GM23338 (cell line): ENCODE measurements around the gene RTCA. TPM values are rescaled to one million over a fixed set of nuclear protein-coding genes. Genes with fewer than 3 reads are reported as not detected.

ENCODE experiments used
- ATAC-seq: fragments of 200-7000 bp; cut with Tn5 transposase; 3 replicates; pipeline ENCODE4 v1.9.1; 2020
- DNase-seq: peaks from one replicate; pipeline ENCODE4 v3.0.0-alpha.2; 2015; ENCODE audit warnings: low spot score
- H2AFZ ChIP-seq: fragments of 200-600 bp; sonication (generic); 2 replicates; pipeline ENCODE4 v1.8.0; 2016; ENCODE audit warnings: antibody characterized with exemption, mild to moderate bottlenecking, moderate library complexity
- H3F3A ChIP-seq: fragments of 200-600 bp; sonication (generic); replicated peaks from 2 replicates; pipeline ENCODE4 v1.8.0; 2017; ENCODE audit warnings: antibody characterized with exemption, mixed run types, low read depth
- H3K27ac ChIP-seq: fragments of 200-600 bp; sonication (generic); 2 replicates; pipeline ENCODE4 v1.6.1; 2016; ENCODE audit warnings: low read depth
- H3K27me3 ChIP-seq: fragments of 200-600 bp; sonication (generic); 2 replicates; pipeline ENCODE4 v1.8.0; 2016; ENCODE audit warnings: mild to moderate bottlenecking, mixed run types, moderate library complexity; ENCODE audit not compliant: insufficient read depth
- H3K36me3 ChIP-seq: fragments of 200-600 bp; sonication (generic); 2 replicates; pipeline ENCODE4 v1.8.0; 2016; ENCODE audit warnings: mild to moderate bottlenecking; ENCODE audit not compliant: insufficient read depth
- H3K4me1 ChIP-seq: fragments of 200-600 bp; sonication (generic); 2 replicates; pipeline ENCODE4 v1.8.0; 2016; ENCODE audit warnings: mild to moderate bottlenecking, moderate library complexity; ENCODE audit not compliant: insufficient read depth
- H3K4me2 ChIP-seq: fragments of 200-600 bp; sonication (generic); 2 replicates; pipeline ENCODE4 v1.7.1; 2017; ENCODE audit warnings: mixed run types
- H3K4me3 ChIP-seq: fragments of 200-600 bp; sonication (generic); 2 replicates; pipeline ENCODE4 v1.6.1; 2016; ENCODE audit warnings: mixed run types
- H3K79me2 ChIP-seq: fragments of 200-600 bp; sonication (generic); replicated peaks from 2 replicates; pipeline ENCODE4 v1.8.0; 2017; ENCODE audit warnings: mild to moderate bottlenecking; ENCODE audit not compliant: insufficient read depth
- H3K9me2 ChIP-seq: fragments of 200-600 bp; sonication (generic); 2 replicates; pipeline ENCODE4 v1.8.0; 2017; ENCODE audit not compliant: insufficient read depth
- H4K20me1 ChIP-seq: fragments of 200-600 bp; sonication (generic); replicated peaks from 2 replicates; pipeline ENCODE4 v1.8.0; 2017; ENCODE audit warnings: mild to moderate bottlenecking; ENCODE audit not compliant: insufficient read depth
- H3K27ac Mint-ChIP-seq: 2 replicates; pipeline ENCODE4 v1.8.0; 2020; ENCODE audit warnings: inconsistent platforms, mild to moderate bottlenecking, moderate library complexity, mixed read lengths
- H3K27me3 Mint-ChIP-seq: 3 replicates; pipeline ENCODE4 v1.8.0; 2022; ENCODE audit warnings: low read depth, mild to moderate bottlenecking, moderate library complexity, mixed read lengths, inconsistent platforms; ENCODE audit not compliant: insufficient read depth, poor library complexity
- H3K36me3 Mint-ChIP-seq: 3 replicates; pipeline ENCODE4 v1.8.0; 2021; ENCODE audit warnings: low read depth, mild to moderate bottlenecking, inconsistent platforms, moderate library complexity, mixed read lengths
- H3K4me1 Mint-ChIP-seq: 3 replicates; pipeline ENCODE4 v1.8.0; 2020; ENCODE audit warnings: mild to moderate bottlenecking, inconsistent platforms, mixed read lengths
- H3K4me3 Mint-ChIP-seq: 3 replicates; pipeline ENCODE4 v1.8.0; 2021; ENCODE audit warnings: moderate library complexity, mild to moderate bottlenecking, inconsistent platforms, mixed read lengths
- H3K9me3 Mint-ChIP-seq: 3 replicates; pipeline ENCODE4 v1.8.0; 2020; ENCODE audit warnings: moderate library complexity, mild to moderate bottlenecking, inconsistent platforms, mixed read lengths
- EZH2 ChIP-seq: fragments of 200-600 bp; sonication (generic); IDR thresholded peaks from one replicate; pipeline ENCODE4 v1.8.0; 2017; ENCODE audit warnings: antibody characterized with exemption, mild to moderate bottlenecking, low read depth; ENCODE audit not compliant: unreplicated experiment
- JUNB ChIP-seq: IDR thresholded peaks from one replicate; pipeline ENCODE4 v1.6.1; 2016; ENCODE audit warnings: antibody characterized with exemption; ENCODE audit not compliant: unreplicated experiment
- ZNF331 ChIP-seq: fragments of 250-450 bp; sonication (Bioruptor Pico); IDR thresholded peaks from 2 replicates; pipeline ENCODE4 v1.5.0; 2020; ENCODE audit warnings: low read depth, mild to moderate bottlenecking, moderate library complexity
- polyA plus RNA-seq: library from polyadenylated mRNA; unstranded; fragments of >200 nt; fragmentation: Nextera tagmentation; extraction: Ambion mirVana; gene quantifications from 2 replicates; pipeline ENCODE4 v1.2.1, GENCODE V29; 2016
- total RNA-seq: library from RNA; depleted of rRNA; stranded (reverse); fragments of >200 nt; shearing (Covaris generic); gene quantifications from 2 replicates; pipeline ENCODE4 v1.2.3, GENCODE V29; 2014
- TF ChIP-seq, protein P1 (sequence below): fragments of 250-450 bp; sonication (Bioruptor Pico); IDR thresholded peaks from 2 replicates; pipeline ENCODE4 v1.5.0; 2020; ENCODE audit warnings: mild to moderate bottlenecking, moderate library complexity
- TF ChIP-seq, protein P2 (sequence below): IDR thresholded peaks from 2 replicates; pipeline ENCODE4 v1.6.1; 2016; ENCODE audit warnings: antibody characterized with exemption
- TF ChIP-seq, protein P3 (sequence below): IDR thresholded peaks from one replicate; pipeline ENCODE4 v1.6.1; 2018; ENCODE audit warnings: antibody characterized with exemption; ENCODE audit not compliant: unreplicated experiment

RTCA gene
- total and polyA plus RNA-seq, 2 experiments from 2014 or later = 36.6 TPM

DNA sequence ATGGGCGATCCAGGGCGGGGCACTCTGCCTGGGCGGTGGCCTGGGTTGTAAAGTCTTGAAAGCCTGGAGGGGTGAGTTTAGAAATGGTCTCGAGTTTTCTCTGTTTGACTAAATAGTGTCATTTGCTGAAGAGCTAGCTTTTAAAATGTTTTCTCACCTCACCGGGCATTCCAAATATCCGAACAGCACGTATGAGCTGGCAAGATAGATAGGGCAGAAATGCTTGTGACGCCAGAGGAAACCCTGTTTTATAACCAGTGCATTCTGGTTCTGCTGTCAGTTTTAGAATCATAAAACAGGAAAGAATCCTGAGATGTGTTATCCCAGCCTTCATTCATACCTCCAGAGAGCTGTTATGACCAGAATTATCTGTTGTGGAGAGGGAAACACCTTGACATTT lies 725 bp downstream of the RTCA start:
- H3K4me1 ChIP-seq = peaks cover 6% of the 10 kb centered on the region
- H4K20me1 ChIP-seq = peaks cover 7% of the 10 kb centered on the region
- peaks cover 18% of the 10 kb centered on the region; the same call in 1 of the 2 replicates for H3K36me3 ChIP-seq
- DNase-seq (no peak), ATAC-seq (no peak)
- no peaks in the 10 kb centered on the region for H3K27me3 ChIP-seq
- peaks cover 5% of the 10 kb centered on the region; the same call in 2 of the 3 replicates for H3K4me1 Mint-ChIP-seq
- H3K4me3 Mint-ChIP-seq = peak overlapping the region; percentile 100
- peaks cover 19% of the 10 kb centered on the region for H3K79me2 ChIP-seq
- peaks cover 13% of the 10 kb centered on the region for H3K27me3 Mint-ChIP-seq
- H2AFZ ChIP-seq = peak overlapping the region; percentile 98
- H3F3A ChIP-seq = no peaks in the 10 kb centered on the region
- H3K9me2 ChIP-seq = no peaks in the 10 kb centered on the region
- H3K4me2 ChIP-seq = peak overlapping the region; percentile 97
- H3K4me3 ChIP-seq = peak overlapping the region; percentile 92
- peaks cover 65% of the 10 kb centered on the region for H3K36me3 Mint-ChIP-seq
- H3K27ac ChIP-seq = peak overlapping the region; percentile 91; the same call in 1 of the 2 replicates
- TF ChIP-seq, protein P1, sequence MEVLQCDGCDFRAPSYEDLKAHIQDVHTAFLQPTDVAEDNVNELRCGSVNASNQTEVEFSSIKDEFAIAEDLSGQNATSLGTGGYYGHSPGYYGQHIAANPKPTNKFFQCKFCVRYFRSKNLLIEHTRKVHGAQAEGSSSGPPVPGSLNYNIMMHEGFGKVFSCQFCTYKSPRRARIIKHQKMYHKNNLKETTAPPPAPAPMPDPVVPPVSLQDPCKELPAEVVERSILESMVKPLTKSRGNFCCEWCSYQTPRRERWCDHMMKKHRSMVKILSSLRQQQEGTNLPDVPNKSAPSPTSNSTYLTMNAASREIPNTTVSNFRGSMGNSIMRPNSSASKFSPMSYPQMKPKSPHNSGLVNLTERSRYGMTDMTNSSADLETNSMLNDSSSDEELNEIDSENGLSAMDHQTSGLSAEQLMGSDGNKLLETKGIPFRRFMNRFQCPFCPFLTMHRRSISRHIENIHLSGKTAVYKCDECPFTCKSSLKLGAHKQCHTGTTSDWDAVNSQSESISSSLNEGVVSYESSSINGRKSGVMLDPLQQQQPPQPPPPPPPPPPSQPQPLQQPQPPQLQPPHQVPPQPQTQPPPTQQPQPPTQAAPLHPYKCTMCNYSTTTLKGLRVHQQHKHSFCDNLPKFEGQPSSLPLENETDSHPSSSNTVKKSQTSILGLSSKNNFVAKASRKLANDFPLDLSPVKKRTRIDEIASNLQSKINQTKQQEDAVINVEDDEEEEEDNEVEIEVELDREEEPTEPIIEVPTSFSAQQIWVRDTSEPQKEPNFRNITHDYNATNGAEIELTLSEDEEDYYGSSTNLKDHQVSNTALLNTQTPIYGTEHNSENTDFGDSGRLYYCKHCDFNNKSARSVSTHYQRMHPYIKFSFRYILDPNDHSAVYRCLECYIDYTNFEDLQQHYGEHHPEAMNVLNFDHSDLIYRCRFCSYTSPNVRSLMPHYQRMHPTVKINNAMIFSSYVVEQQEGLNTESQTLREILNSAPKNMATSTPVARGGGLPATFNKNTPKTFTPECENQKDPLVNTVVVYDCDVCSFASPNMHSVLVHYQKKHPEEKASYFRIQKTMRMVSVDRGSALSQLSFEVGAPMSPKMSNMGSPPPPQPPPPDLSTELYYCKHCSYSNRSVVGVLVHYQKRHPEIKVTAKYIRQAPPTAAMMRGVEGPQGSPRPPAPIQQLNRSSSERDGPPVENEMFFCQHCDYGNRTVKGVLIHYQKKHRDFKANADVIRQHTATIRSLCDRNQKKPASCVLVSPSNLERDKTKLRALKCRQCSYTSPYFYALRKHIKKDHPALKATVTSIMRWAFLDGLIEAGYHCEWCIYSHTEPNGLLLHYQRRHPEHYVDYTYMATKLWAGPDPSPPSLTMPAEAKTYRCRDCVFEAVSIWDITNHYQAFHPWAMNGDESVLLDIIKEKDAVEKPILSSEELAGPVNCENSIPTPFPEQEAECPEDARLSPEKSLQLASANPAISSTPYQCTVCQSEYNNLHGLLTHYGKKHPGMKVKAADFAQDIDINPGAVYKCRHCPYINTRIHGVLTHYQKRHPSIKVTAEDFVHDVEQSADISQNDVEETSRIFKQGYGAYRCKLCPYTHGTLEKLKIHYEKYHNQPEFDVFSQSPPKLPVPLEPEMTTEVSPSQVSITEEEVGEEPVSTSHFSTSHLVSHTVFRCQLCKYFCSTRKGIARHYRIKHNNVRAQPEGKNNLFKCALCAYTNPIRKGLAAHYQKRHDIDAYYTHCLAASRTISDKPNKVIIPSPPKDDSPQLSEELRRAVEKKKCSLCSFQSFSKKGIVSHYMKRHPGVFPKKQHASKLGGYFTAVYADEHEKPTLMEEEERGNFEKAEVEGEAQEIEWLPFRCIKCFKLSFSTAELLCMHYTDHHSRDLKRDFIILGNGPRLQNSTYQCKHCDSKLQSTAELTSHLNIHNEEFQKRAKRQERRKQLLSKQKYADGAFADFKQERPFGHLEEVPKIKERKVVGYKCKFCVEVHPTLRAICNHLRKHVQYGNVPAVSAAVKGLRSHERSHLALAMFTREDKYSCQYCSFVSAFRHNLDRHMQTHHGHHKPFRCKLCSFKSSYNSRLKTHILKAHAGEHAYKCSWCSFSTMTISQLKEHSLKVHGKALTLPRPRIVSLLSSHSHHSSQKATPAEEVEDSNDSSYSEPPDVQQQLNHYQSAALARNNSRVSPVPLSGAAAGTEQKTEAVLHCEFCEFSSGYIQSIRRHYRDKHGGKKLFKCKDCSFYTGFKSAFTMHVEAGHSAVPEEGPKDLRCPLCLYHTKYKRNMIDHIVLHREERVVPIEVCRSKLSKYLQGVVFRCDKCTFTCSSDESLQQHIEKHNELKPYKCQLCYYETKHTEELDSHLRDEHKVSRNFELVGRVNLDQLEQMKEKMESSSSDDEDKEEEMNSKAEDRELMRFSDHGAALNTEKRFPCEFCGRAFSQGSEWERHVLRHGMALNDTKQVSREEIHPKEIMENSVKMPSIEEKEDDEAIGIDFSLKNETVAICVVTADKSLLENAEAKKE = no peak
- TF ChIP-seq EZH2 (no peak), ZNF331 (CRISPR knock-in tag) (no peak)
- TF ChIP-seq, protein P2, sequence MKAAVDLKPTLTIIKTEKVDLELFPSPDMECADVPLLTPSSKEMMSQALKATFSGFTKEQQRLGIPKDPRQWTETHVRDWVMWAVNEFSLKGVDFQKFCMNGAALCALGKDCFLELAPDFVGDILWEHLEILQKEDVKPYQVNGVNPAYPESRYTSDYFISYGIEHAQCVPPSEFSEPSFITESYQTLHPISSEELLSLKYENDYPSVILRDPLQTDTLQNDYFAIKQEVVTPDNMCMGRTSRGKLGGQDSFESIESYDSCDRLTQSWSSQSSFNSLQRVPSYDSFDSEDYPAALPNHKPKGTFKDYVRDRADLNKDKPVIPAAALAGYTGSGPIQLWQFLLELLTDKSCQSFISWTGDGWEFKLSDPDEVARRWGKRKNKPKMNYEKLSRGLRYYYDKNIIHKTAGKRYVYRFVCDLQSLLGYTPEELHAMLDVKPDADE = no peak
- peaks cover 13% of the 10 kb centered on the region for H3K9me3 Mint-ChIP-seq
- H3K27ac Mint-ChIP-seq = peak overlapping the region; percentile 99

DNA sequence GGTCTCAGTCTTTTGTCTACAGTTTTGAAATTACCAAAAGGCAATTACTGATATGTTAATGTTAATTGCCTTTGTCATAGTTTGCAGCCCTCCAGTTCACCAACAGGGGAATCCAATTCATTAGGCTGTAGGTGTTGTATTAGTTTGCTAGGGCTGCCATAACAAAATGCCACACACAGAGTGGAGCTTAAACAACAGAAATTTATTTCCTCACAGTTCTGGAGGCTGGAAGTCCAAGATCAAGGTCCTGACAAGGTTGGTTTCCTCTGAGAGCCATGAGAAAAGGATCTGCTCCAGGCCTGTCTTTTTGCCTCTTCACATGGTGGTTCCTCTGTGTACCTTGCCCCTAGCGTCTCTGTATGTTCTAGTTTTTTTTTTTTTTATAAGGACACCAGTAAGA lies 1.3 kb downstream of the RTCA start:
- Histone ChIP-seq H3K36me3 (peaks cover 18% of the 10 kb centered on the region; the same call in 1 of the 2 replicates), H3K79me2 (peaks cover 19% of the 10 kb centered on the region), H3K27me3 (no peaks in the 10 kb centered on the region), H4K20me1 (peaks cover 7% of the 10 kb centered on the region), H3K9me2 (no peaks in the 10 kb centered on the region), H3K4me2 (peak overlapping the region; percentile 97), H3K4me1 (peaks cover 6% of the 10 kb centered on the region), H3F3A (no peaks in the 10 kb centered on the region), H3K4me3 (peak overlapping the region; percentile 92), H2AFZ (no peak overlapping the region), H3K27ac (no peak overlapping the region)
- no peak for ATAC-seq
- H3K4me3 Mint-ChIP-seq = peak overlapping the region; percentile 100
- peaks cover 5% of the 10 kb centered on the region; the same call in 2 of the 3 replicates for H3K4me1 Mint-ChIP-seq
- H3K27me3 Mint-ChIP-seq = peaks cover 13% of the 10 kb centered on the region
- no peak for DNase-seq
- peaks cover 13% of the 10 kb centered on the region for H3K9me3 Mint-ChIP-seq
- no peak overlapping the region for H3K27ac Mint-ChIP-seq
- H3K36me3 Mint-ChIP-seq = peaks cover 68% of the 10 kb centered on the region
- TF ChIP-seq ZNF331 (CRISPR knock-in tag) (no peak), JUNB (no peak)
- TF ChIP-seq, protein P3, sequence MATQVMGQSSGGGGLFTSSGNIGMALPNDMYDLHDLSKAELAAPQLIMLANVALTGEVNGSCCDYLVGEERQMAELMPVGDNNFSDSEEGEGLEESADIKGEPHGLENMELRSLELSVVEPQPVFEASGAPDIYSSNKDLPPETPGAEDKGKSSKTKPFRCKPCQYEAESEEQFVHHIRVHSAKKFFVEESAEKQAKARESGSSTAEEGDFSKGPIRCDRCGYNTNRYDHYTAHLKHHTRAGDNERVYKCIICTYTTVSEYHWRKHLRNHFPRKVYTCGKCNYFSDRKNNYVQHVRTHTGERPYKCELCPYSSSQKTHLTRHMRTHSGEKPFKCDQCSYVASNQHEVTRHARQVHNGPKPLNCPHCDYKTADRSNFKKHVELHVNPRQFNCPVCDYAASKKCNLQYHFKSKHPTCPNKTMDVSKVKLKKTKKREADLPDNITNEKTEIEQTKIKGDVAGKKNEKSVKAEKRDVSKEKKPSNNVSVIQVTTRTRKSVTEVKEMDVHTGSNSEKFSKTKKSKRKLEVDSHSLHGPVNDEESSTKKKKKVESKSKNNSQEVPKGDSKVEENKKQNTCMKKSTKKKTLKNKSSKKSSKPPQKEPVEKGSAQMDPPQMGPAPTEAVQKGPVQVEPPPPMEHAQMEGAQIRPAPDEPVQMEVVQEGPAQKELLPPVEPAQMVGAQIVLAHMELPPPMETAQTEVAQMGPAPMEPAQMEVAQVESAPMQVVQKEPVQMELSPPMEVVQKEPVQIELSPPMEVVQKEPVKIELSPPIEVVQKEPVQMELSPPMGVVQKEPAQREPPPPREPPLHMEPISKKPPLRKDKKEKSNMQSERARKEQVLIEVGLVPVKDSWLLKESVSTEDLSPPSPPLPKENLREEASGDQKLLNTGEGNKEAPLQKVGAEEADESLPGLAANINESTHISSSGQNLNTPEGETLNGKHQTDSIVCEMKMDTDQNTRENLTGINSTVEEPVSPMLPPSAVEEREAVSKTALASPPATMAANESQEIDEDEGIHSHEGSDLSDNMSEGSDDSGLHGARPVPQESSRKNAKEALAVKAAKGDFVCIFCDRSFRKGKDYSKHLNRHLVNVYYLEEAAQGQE = no peak
